ENCODE results near the gene POLR2C.
"Not testable (repeated sequence)": the region's sequence is repeated elsewhere in the genome, so short reads cannot be mapped to it uniquely, and the experiment has no call there.

Gene POLR2C

DNA sequence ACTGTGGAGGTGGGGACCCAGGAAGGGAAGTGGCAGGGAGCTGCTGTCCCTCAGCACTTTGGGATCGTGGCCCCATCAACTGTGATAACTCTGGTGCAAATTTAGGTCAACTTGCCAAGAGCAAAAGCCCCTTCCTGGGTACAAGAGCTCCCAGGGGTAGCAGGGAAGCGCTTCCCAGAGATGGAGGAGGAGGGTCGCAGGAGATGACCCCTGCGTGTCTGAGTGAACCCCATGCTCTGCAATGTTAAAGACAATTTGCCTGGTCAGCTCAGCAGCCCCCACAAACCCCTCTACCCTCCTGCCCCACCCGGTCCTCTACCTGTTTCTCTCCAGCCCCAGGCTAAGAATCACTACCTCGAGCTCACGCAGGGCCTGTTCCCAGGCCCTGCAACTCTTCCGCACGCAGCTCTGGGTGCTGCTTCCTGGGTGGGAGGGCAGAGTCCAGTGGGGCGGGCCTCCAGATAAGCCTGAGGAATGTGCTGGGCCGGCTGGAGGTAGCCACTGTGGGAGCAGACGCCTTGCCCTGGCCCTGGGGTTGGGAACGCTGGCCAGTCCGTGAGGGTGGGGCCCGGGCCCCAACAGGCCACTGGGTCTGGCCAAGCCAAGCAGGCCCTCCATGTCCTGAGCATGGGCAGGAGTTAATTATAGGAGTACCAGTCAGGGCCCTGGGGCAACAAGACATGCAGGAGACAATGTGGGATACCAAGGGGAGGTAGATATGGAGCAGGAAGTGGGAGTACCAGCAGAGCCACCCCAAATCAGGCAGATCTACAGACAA is 17.7 kb downstream of the POLR2C start:
- no peak for DNase-seq

DNA sequence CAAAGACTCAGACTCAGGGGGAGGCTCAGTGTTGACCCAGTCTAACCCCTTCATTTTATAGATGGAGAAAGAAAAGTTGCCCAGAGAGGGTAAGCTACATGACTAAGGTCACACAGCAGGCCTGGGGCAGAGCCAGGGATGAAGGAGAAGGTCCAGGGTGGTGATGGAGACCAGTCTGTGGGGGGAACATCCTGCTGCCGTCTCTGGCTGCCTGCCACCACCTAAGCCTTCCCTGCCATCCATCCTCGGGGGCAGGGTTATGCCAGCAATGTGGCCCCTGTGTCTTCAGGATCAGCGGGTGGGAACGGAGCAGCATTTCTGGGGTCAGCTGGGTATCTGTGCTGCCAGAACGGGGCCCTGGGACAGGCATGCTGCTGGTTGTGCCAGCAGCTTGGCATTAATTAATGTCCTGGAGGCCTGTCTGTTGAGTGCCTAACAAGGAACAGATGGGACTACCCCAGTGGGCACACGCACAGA is 18.3 kb downstream of the POLR2C start:
- DNase-seq: no peak

DNA sequence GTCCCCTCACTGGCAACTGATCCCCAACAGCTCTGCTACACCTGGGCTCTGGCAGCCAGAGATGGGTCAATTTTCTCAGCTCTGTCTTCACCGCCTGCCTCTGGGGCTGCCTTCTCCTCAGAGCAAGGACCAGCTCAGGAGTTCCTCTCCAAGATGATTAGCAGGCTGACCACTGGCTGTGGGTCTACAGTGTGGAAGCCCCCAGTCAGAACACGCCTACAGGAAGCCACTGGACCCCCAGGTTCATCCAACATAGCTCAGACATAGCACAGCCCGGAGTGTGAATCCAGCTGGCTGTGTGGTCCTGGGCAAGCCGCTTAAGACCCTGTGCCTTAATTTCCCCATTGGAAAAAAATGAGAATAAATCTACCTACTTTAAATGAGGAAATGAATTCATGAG is 18.9 kb downstream of the POLR2C start:
- no peak for DNase-seq

DNA sequence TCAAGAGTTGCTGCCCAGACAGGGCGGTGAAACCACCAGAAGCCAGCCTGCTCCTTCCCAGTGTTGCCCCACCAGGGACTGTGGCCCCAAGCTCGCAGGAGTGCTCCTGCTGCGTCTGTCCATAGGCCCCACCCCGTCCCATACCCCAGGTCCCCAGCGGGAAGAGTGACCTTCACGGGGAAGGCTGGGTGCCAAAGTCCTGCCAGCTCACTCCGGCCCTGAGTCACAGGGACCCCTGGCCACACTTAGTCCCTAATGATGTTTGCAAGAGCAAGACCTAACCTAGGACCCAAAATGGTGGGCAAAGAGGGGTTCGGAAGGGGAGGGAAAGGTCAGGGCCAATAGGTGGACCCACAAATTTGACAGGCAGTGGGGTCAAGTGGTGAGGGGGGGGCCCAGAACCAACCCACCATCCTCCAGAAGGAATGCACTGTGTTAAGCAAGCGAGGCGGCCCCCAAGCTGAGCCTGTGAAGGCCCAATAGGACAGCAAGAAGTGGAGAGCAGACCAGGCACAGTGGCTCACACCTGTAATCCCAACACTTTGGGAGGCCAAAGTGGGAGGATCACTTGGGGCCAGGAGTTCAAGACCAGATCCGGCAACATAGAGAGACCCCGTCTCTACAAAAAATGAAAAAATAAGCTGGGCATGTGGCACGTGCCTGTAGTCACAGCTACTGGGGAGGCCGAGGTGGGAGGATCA is 20.5 kb downstream of the POLR2C start:
- DNase-seq: no peak

DNA sequence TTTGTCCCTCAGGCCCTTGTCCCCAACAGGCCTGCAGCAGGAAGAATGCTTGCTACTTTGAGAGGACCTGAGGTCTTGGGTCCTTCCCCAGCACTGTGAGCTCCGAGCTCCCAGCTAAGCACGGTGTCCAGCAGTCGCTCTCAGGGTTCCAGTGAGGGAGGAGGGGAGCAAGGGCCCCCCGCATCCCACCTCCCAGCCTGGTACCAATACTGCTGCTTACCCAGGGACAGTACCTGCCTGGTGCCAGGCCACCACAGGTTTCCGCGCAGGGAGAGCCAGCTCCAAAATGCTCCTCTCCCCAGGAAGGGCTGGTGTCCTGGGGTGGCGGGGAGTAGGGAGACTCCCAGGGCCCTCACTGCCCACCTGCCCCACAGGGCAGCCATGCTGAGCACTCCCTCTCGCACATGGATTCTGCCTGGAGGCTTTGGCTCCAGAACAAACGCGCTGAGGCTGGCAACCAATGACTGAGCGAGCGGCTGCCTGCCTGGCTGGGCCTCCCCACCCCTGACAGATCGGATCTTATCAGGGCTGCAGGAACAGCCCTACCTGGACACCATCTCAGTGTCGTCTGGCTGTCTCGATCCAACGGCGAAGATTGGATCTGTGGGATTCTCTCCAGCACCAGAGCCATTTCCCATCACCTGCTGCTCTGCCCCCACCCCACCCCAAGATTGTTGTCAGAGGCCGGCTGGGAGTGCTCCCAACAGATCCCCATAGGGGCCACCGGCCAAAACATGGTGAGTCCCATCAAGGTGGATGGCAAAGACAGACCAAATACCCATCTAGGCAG is 21.4 kb downstream of the POLR2C start:
- no peak for DNase-seq

DNA sequence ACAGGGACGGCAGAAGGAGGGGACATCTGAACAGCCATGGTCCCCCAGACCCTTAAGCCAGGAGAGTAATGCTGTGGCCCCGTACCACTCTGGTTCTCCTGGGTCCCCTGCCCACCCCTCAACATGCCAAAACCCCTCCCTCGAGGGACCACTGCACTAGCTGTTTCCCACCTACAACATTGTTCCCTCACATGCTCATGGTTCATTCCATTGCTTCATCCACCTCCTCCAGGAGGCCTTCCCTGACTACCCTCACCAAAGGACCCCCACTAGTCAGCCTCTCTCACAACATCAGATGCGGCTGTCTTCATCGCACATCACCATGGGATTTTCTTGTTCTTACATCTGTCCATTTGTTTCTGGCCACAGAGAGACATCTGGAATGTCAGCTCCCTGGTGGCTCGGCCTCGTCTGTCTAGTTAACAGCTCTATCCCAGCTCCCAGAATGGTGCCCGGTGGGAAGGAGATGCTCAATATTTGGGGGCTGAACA is 22.1 kb downstream of the POLR2C start:
- no peak for DNase-seq

DNA sequence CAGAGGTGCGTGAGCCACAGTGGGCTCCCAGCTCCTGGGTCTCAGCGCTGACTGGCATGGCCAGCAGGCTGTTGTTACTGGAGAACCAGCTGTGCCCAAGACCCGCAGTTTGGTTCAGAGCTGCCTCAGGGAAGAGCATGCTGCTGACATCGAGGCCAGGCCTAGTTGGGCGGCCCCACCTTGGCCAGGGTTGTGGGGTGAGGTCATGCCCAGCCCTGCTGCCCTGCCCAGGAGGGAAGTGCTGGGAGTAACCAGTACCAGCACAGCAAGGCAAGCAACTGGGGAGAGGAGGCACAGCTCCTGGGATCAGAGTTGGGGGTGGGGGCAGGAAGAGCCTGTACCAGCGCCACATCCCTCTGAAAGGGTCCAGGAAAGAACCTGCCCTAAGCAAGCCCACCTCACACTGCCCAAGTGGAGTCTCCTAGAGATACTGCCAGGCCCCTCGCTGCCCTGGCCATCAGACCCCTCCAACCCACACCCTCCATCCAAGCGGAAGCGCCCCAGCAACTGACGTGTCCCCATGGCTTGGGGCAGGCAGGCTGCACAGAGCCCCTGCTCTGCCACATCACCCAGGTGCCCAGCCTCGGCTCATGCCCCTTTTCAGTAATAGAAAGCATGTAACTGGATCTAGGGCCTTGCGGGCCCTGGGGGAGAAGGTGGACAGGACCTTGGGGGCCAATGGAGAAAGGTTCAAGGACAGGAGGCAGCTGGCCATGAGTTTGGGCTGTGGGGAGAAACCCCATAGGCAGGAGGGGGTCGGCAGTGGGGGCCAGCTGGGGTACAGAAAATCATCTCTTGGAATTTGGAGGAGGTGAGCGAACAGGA is 22.8 kb downstream of the POLR2C start:
- DNase-seq: no peak

DNA sequence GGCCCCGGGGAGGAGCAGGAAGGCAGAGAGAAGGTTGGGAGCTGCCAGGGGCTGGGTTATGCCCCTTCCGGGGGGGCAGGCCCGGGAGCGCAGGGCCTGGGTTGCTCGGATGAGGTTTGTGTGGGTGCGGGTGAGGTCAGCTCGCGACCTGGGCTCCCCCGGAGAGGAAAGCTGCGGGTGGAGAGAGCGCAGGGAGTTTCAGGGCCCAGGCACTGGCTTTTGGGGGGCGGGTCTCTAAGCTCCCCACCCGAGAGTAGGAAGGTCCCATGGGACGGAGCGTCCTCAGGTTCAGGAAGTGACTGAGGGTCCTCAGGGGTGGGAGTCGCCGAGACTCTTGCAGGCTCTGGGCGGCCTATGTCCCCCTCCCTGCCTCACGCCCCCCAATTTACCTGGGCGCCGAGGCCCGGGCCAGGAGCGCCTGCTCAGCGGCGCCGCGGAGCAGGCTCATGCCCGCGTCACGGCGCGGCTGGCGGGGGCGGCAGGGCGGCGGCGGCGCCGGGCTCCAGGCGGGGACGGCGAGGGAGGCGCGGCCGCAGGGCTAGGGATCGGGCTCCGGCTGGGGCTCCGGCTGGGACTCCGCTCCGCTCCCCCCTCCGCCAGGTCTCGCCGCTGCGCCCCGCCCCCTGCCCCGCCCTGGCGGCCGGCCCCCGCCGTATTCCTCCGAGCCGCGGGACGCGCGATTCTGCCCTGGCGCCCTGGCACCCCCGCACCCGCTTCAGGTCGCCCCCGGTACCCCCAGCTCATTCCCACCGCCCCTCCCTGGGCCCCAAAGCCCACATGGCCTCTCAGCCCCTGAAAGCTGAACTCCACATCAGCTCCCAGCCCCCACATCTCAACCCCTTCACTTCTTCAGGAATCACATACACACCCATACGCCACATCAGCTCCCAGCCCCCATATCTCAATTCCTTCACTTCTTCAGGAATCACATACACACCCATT is 23.7 kb downstream of the POLR2C start, which contains the start of gene DOK4:
TSS of gene DOK4 (minus strand) at position 578 of the 942 bp plus-strand sequence. CDS start 6,986 bp downstream, outside the sequence.
- DNase-seq: peak; percentile 90

DNA sequence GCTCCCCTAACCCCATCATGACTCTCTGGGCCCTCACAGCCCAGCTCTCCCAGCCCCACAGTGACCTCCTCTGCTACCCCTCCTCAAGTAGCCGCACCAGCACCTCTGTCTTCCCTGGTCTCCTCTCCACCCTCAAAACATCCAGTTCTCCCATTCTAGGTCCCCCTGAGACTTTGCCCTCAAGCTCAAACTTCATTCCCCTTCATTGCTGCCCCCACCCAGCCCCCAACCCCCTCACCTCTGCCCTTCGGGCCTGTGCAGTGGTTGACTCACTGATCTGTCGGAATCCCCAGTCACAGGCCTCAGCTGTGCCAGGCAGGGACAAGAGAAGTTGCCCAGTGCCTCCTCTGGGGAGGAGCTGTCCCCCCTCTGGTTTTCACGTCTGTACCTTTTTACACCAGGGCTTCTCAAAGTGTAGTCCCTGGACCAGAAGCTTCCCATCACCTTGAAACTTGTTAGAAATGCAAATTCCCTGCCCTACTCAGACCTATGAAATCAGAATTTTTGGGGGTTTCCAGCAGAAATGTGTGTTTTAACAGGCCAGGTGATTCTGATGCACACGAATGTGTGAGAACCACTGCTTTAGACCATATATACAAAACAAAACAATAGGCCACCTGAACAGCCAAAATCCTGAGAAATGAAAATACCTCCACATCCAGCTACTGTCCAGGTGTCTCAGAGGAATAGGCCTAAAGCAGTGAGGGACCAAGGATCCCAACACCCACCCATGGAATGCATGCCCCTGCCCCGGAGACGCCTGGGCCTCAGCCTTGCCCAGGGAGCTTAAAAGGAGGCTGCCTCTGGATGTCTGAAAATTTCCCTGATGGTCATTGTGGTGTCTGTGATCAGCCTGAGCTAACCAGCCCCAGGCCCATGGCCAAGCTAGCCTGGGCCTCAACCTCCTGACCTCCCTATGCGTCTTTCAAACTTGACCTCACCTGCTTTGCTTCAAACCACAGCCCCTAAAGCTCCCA is 24.7 kb downstream of the POLR2C start:
- DNase-seq: no peak

DNA sequence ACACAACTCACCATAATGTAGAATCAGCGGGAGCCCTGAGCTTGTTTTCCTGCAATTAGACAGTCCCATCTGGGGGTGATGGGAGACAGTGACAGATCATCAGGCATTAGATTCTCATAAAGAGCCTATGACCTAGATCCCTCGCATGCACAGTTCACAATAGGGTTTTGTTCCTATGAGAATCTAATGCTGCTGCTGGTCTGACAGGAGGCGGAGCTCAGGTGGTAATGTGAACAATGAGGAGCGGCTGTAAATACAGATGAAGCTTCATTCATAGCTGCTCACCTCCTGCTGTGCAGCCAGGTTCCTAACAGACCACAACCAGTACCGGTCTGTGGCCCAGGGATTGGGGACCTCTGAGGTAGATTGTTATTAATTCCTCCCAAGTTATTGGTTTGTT is 26.8 kb downstream of the POLR2C start:
- DNase-seq: no peak

DNA sequence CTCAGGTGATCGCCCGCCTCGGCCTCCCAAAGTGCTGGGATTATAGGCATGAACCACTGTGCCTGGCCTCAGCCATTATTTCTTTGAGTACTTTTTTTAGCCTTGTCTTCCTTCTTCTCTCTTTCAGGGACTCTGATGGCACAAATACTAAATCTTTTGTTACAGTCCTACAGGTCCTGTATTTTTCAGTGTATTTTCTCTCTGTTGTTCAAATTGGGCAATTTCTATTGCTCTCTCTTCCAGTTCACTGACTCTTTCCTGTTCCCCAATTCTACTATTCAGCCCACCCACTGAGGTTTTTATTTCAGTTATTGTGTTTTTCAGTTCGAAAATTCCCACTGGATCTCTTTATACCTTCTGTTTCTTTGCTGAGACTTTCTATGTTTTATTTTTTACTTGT is 31.3 kb downstream of the POLR2C start:
- no peak for DNase-seq

DNA sequence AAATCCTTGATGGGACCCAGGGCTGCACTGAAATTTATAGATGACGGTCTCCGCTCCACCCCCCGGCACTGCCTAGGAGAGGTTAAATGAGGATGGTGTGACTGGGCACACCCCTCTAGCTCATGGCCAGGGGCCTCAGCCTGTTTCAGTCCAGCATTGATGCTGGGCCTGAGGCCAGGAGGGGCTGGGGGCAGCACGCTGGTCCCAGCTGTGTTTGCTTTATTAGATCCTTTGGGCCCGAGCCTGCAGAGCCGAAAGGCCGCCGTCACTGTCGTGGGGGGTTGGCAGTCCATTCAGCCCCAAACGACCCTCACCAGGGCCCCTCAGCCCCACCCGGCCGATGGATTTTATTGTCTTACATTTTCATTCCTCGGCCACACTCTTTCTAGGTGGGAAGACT is 34.6 kb downstream of the POLR2C start:
- DNase-seq: no peak

DNA sequence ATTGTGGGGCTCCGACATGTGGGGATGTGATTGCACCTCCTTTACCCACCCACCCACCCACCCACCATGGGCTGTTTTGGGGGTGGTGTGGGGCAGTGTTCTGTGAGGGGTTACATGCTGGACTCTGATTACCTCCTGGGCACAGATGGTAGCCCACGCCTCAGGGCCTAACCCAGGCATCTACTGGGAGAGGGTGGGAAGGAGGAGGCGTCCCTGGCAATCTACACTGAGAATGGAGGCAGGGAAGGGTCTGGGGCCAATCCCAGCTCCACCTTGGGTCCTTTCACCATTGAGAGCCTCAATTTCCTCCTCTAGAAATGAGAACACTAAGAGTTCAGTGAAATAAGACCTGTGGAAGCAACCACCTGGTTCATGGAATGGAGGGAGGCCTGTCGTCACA is 35.6 kb downstream of the POLR2C start:
- no peak for DNase-seq

DNA sequence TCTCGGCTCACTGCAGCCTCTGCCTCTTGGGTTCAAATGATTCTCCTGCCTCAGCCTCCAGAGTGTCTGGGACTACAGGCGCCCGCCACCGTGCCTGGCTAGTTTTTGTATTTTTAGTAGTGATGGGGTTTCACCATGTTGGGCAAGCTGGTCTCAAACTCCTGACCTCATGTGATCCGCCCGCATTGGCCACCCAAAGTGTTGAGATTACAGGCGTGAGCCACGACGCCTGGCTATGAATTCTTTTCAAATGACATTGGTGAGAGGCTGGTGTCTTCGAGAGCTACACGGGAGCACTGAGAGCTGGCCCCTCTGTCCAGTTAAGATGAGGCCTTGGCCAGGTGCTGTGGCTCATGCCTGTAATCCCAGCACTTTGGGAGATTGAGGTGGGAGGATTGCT is 37.5 kb downstream of the POLR2C start:
- not testable (repeated sequence) for DNase-seq

DNA sequence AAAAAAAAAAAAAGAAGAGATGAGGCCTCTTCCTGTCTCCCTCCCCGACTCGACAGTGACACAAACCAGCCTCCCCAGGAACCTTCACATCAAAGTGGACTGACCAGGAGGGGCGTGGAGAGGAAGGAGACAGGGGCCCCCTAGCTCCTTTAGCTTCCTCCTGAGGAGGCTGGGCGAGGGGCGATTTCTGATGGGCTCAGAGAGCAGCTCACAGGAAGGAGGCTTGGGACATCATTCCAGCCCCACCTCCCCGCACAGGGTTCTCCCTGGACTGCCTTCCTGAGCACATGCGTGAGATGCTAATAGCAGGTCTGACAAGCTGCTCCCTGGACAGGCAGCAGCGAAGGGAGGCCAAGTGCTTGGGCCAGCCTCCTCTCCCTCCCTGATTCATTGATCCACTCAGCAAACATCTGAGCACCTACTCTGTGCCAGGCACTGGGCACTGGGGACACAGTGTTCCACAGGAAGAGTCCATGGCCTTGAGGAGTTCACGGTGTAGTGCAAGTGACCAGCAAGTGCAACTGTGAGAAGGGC is 38.2 kb downstream of the POLR2C start:
- no peak for DNase-seq

DNA sequence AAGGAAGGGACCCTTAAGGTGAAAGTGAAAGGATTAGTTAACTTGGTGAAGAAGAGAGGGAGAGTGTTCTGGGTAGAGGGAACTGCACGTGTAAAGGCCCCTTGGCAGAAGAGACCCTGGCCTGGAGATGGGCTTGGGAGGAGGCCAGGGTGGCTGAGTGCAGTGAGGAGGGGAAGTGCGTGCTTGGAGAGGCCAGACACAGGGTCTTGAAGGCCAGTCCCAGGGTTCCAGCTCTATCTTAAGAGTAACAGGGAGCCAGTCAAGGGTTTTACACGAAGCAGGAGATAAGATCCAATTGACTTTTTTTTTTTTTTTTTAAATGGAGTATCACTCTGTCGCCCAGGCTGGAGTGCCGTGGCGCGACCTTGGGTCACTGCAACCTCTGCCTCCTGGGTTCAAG is 39.0 kb downstream of the POLR2C start:
- DNase-seq: no peak

DNA sequence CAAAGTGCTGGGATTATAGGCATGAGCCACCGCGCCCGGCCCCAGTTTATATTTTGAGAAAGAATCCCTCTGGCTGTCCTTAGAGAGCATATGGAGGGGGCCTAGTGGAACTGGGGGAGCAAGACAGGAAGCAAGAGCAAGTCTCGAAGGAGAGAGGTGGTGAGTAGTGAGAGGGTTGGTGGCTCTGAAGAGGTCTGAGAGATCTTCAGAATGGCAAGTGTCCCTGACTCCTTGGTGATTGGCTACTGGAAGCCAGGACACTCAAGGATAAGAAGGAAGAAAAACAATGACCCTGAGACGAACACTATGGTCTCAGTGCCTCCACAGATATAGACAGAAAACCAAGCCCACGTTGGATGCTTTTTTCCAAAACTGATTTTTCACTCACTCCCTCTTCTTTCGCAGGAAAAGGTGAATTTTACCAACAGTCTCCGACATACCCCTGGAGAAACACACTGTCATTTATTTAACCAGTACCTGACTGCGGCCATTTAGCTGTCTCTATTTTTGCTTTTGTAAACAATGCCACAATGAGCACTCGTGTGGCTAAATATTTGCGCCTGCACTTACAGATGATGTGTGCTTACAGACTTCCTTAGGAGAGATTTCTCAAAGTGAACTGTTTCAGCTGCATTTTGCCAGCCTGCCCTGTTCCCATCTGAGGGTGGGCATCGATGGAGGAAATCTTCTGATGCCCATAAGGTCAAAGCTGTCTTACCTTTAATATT is 39.7 kb downstream of the POLR2C start:
- no peak for DNase-seq

DNA sequence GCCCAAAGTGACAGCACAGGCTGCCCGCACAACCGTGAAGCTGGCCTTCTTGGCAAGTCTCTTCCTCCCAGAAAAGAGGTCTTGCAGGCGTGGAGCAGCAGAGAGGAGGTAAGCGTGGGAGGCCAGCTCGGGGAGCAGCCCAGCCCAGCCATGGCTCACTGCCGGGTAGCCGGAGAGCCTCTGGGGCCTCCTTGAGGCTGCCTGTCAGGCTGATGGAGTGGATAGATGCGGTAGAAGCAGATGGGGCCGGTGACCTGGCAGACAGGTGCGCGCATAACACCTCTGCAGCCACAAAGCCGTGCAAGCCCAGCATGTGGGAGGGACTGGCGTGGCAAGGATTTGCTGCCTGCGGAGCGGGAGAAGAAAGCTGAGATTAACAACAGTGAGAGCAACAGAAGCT is 40.9 kb downstream of the POLR2C start:
- no peak for DNase-seq

DNA sequence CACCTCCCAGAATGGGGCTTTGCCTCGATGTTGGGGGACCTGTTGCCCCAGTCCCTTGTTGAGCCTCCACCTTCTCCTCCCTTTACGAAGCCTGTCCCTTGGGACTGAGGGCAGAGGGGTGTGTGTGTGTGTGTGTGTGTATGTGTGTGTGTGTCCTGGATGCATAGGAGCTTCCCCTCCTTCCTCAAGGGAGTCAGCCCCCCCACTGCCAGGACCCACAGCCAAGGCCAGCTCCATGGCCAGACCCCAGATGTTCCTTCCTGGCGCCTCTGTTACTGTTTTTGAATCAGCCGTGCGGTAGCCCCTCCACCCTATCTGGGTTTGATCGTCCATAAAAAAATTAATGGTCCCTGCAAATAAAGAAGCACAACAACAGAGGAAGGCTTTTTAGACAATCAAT is 41.5 kb downstream of the POLR2C start:
- DNase-seq: no peak

All from RPMI8226 (cell line).